ENCODE data around the gene NCKAP5. TPM values are rescaled to one million over a fixed set of nuclear protein-coding genes. Genes with fewer than 3 reads are reported as not detected.

Gene NCKAP5
- total and polyA plus RNA-seq, 11 donors, result 0.51 to 10.5 (median 5.2) TPM

DNA sequence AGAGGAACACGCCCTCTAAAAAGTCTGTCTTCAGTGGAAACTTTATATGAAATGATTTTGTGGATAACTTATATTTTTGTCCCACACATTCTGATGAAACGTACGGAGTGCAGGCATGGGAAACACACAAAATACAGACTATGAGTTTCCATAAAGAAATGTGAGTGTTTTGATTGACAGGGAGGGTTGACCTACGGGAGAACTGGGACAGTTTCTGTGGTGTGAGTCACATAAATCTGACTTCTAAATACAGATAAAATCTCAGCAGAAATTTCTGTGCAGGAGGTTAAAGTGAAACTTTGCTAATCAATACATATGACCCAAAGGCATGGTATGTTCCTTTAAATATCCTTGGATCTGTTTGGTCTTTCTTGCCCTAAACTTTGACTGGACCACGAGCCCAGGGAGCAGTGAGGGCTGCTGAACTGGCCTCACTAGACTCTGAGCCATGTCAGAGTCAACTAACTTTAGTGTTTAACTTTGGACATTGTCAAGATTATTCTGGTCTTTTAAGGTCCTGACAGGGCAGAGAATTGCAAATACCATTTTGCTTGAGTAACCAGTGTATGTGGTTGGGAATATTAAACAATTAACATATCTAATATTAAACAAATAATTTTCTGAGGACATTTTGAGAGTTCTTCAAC lies 691.4 kb downstream of the NCKAP5 start:
- Histone ChIP-seq H3K27ac (no peak overlapping the region), H3K9me3 (no peaks in the 10 kb centered on the region), H3K4me3 (no peak overlapping the region), H3K27me3 (no peaks in the 10 kb centered on the region), H3K4me1 (peaks cover 0 to 10% (median 2%) of the 10 kb centered on the region in 12 donors), H3K36me3 (no peaks in the 10 kb centered on the region)
- ATAC-seq, result no peak
- no peak for TF ChIP-seq POLR2A (IDR thresholded peaks at IDR 0.05)
- TF ChIP-seq, protein P1, sequence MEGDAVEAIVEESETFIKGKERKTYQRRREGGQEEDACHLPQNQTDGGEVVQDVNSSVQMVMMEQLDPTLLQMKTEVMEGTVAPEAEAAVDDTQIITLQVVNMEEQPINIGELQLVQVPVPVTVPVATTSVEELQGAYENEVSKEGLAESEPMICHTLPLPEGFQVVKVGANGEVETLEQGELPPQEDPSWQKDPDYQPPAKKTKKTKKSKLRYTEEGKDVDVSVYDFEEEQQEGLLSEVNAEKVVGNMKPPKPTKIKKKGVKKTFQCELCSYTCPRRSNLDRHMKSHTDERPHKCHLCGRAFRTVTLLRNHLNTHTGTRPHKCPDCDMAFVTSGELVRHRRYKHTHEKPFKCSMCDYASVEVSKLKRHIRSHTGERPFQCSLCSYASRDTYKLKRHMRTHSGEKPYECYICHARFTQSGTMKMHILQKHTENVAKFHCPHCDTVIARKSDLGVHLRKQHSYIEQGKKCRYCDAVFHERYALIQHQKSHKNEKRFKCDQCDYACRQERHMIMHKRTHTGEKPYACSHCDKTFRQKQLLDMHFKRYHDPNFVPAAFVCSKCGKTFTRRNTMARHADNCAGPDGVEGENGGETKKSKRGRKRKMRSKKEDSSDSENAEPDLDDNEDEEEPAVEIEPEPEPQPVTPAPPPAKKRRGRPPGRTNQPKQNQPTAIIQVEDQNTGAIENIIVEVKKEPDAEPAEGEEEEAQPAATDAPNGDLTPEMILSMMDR (IDR thresholded peaks at IDR 0.05), result no peak
- intact Hi-C loops (cut with DNase I), result no loop called here
- 82 to 86% (median 85%) methylated on average over 5 of the region's 5 CpGs for WGBS, 4 donors
- no peak for DNase-seq

DNA sequence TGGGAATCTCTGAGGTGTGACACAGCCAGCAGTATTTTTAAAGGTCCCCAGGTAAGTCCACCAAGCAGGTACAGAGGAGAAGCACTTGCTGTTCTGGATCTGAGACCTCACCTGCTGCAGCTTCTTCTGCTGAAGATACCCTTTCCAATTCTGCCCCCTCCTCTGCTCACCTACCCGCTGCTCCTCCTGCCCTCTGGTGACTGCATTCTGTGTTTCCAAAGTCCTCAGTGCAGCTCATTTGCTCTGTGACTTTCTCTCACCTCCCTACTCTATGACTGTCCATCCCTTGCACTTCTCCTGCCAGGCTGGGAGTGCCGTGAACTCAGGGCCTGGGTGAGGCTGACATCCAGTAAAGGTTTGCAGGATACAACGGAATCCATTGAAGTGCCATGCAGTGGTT lies 693.1 kb downstream of the NCKAP5 start:
- no peak for DNase-seq
- WGBS, 4 donors, result 90 to 97% (median 93%) methylated on average over 3 of the region's 3 CpGs
- Histone ChIP-seq H3K36me3 (no peaks in the 10 kb centered on the region), H3K9me3 (no peaks in the 10 kb centered on the region), H3K27me3 (no peaks in the 10 kb centered on the region), H3K4me1 (peaks cover 0 to 14% (median 3%) of the 10 kb centered on the region in 12 donors), H3K27ac (no peak overlapping the region), H3K4me3 (no peak overlapping the region)
- TF ChIP-seq, protein P1 (IDR thresholded peaks at IDR 0.05), result no peak
- no peak for TF ChIP-seq POLR2A (IDR thresholded peaks at IDR 0.05)
- intact Hi-C loops (cut with DNase I), result no loop called here
- no peak for ATAC-seq

DNA sequence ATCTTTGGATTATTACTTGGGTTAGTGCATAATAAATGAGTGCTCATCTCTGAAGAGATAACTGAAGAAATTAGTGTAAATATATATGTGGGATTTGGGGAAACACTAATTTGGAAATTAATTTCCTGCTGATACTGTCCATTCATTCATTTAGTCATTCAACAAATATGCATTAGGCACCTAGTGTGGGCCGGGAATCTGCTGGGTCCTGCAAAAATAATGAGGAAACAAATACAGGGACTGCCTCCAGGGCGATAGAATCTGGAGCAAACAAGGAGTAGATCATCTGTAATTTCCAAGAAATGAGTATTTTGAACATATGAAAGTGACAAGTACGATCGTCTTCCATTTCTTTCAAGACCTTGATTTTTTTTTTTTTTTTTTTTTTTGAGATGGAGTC lies 694.5 kb downstream of the NCKAP5 start:
- TF ChIP-seq, protein P1 (IDR thresholded peaks at IDR 0.05), result no peak
- TF ChIP-seq POLR2A (IDR thresholded peaks at IDR 0.05), result no peak
- H3K27me3 ChIP-seq, result no peaks in the 10 kb centered on the region

DNA sequence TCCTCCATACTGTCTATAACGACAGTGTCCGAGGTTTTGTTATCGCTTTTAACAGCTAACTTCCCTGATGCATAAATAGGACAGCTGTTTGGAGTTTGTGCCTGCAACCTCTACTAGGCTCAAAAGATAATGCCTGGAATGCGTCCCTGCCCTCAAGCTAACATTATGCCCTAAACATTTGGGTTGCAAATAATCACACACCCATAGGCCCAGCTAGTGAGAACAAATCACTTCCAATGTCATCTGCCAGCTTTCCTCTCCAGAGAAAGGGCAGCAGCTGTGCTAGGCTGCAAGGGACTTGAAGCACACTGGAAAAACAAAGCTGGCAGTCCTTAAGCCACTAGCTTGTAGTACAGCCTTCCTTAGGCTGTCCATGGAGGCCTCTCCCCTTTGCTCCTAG lies 696.4 kb downstream of the NCKAP5 start:
- no peaks in the 10 kb centered on the region for H3K36me3 ChIP-seq
- H3K4me3 ChIP-seq, result no peak overlapping the region
- peaks cover 0 to 14% (median 3%) of the 10 kb centered on the region in 12 donors for H3K4me1 ChIP-seq
- intact Hi-C loops (cut with DNase I), result no loop called here
- DNase-seq, result no peak
- WGBS, 4 donors, result 32 to 53% (median 38%) methylated on average over 4 of the region's 4 CpGs
- no peak overlapping the region for H3K27ac ChIP-seq
- no peak for TF ChIP-seq POLR2A (IDR thresholded peaks at IDR 0.05)
- TF ChIP-seq, protein P1 (IDR thresholded peaks at IDR 0.05), result no peak
- H3K27me3 ChIP-seq, result no peaks in the 10 kb centered on the region
- ATAC-seq, result peak in 1 of 4 donors; percentile 75
- H3K9me3 ChIP-seq, result no peaks in the 10 kb centered on the region

More for the DNA sequence above, 694.5 kb downstream of the NCKAP5 start:
- Histone ChIP-seq H3K4me3 (no peak overlapping the region), H3K36me3 (no peaks in the 10 kb centered on the region), H3K27ac (no peak overlapping the region), H3K9me3 (no peaks in the 10 kb centered on the region), H3K4me1 (peaks cover 0 to 14% (median 3%) of the 10 kb centered on the region in 12 donors)
- WGBS, 4 donors, result 87 to 94% (median 91%) methylated on average over 4 of the region's 4 CpGs
- intact Hi-C loops (cut with DNase I), result no loop called here
- DNase-seq (no peak), ATAC-seq (no peak)
